Osteocyte (in vitro differentiated cells): ENCODE measurements around the gene ESRP2. TPM values are rescaled to one million over a fixed set of nuclear protein-coding genes. Genes with fewer than 3 reads are reported as not detected.

Experiments
- DNase-seq: peaks from one replicate; pipeline ENCODE4 v3.0.0; 2021; ENCODE audit warnings: mixed read lengths; ENCODE audit not compliant: unreplicated experiment; ENCODE audit errors: extremely low spot score
- H3K27ac Mint-ChIP-seq: one replicate; pipeline ENCODE4 v1.8.0; 2021; ENCODE audit warnings: mild to moderate bottlenecking, mixed read lengths; ENCODE audit not compliant: unreplicated experiment
- H3K27me3 Mint-ChIP-seq: one replicate; pipeline ENCODE4 v1.8.0; 2021; ENCODE audit warnings: mixed read lengths; ENCODE audit not compliant: unreplicated experiment
- H3K36me3 Mint-ChIP-seq: one replicate; pipeline ENCODE4 v1.8.0; 2021; ENCODE audit warnings: mixed read lengths; ENCODE audit not compliant: unreplicated experiment
- H3K4me1 Mint-ChIP-seq: one replicate; pipeline ENCODE4 v1.8.0; 2021; ENCODE audit warnings: mixed read lengths; ENCODE audit not compliant: unreplicated experiment
- H3K4me3 Mint-ChIP-seq: one replicate; pipeline ENCODE4 v1.8.0; 2021; ENCODE audit warnings: mild to moderate bottlenecking, moderate library complexity, mixed read lengths; ENCODE audit not compliant: unreplicated experiment
- H3K9me3 Mint-ChIP-seq: one replicate; pipeline ENCODE4 v1.8.0; 2021; ENCODE audit warnings: mixed read lengths; ENCODE audit not compliant: unreplicated experiment
- total RNA-seq: library from RNA; stranded (reverse); gene quantifications from 2 replicates; pipeline ENCODE4 v1.2.1, GENCODE V29; 2021
- TF ChIP-seq, protein P1 (sequence below): fragments of 200-600 bp; sonication (generic); IDR thresholded peaks from 2 replicates; pipeline ENCODE4 v1.5.0; 2021; ENCODE audit warnings: antibody characterized with exemption, mild to moderate bottlenecking, moderate library complexity

Gene ESRP2
- total RNA-seq, 1 donor from 2014 or later: 0.24 TPM

- Mint-ChIP-seq H3K4me1 (peaks cover 27% of the 10 kb centered on the region), H3K9me3 (no peaks in the 10 kb centered on the region), H3K36me3 (peaks cover 6% of the 10 kb centered on the region), H3K27me3 (no peaks in the 10 kb centered on the region), H3K27ac (peak overlapping the region; percentile 57), H3K4me3 (no peak overlapping the region)
- TF ChIP-seq, protein P1, sequence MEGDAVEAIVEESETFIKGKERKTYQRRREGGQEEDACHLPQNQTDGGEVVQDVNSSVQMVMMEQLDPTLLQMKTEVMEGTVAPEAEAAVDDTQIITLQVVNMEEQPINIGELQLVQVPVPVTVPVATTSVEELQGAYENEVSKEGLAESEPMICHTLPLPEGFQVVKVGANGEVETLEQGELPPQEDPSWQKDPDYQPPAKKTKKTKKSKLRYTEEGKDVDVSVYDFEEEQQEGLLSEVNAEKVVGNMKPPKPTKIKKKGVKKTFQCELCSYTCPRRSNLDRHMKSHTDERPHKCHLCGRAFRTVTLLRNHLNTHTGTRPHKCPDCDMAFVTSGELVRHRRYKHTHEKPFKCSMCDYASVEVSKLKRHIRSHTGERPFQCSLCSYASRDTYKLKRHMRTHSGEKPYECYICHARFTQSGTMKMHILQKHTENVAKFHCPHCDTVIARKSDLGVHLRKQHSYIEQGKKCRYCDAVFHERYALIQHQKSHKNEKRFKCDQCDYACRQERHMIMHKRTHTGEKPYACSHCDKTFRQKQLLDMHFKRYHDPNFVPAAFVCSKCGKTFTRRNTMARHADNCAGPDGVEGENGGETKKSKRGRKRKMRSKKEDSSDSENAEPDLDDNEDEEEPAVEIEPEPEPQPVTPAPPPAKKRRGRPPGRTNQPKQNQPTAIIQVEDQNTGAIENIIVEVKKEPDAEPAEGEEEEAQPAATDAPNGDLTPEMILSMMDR: no peak
- no peak for DNase-seq
Observed at GRCh38 chr16:68269793-68270192, 33.9 kb upstream of the ESRP2 start.

DNA sequence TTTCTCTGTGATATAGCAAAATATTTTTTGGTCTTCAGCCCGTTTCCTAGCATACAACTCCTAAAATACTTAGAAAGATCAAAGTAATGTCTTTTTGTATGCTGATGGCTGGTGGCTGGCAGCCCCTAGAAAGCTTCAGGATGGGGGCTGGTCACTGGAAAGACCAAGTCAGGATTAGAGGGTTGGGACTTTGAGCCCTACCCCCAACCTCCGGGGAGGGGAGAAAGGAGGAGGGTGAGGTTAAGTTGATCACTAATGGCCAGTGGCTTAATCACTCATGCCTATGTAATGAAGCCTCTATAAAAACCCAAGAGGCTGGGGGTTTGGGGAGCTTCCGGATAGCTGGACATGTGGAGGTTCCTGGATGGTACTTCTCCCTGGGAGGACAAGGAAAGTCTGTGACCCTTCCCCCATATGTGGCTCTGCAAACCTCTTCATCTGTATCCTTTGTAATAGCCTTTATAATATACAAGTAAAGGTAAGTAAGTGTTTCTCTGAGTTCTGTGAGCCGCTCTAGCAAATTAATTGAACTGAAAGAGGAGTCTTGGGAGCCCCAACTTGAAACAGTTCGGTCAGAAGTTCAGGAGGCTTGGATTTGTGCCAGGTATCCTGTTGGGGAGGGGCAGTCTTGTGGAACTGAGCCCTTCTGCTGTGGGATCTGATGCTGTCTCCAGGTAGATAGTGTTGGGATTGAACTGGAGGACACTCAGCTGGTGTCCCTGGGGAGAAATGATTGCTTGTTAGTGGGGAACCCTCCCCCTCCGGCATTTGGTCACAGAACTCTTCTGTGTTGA, 31.9 kb upstream of the ESRP2 start:
- no peaks in the 10 kb centered on the region for H3K27me3 Mint-ChIP-seq
- DNase-seq: no peak
- H3K36me3 Mint-ChIP-seq: peaks cover 4% of the 10 kb centered on the region
- H3K4me1 Mint-ChIP-seq: peaks cover 33% of the 10 kb centered on the region
- no peak overlapping the region for H3K4me3 Mint-ChIP-seq
- TF ChIP-seq, protein P1: no peak
- H3K9me3 Mint-ChIP-seq: no peaks in the 10 kb centered on the region
- peak overlapping the region; percentile 57 for H3K27ac Mint-ChIP-seq

GRCh38 chr16:68265078-68265920, 29.4 kb upstream of the ESRP2 start:
- Mint-ChIP-seq H3K4me1 (peaks cover 30% of the 10 kb centered on the region), H3K36me3 (peaks cover 1% of the 10 kb centered on the region), H3K4me3 (peak overlapping the region; percentile 96), H3K27me3 (no peaks in the 10 kb centered on the region), H3K9me3 (no peaks in the 10 kb centered on the region), H3K27ac (peak overlapping the region; percentile 98)
- no peak for DNase-seq
- TF ChIP-seq, protein P1: no peak

- no peaks in the 10 kb centered on the region for H3K9me3 Mint-ChIP-seq
- H3K27ac Mint-ChIP-seq: peak within 1 kb of the TSS; percentile 99
- H3K4me1 Mint-ChIP-seq: peaks cover 29% of the 10 kb centered on the region
- peak; percentile 91 for DNase-seq
- no peaks in the 10 kb centered on the region for H3K27me3 Mint-ChIP-seq
- TF ChIP-seq, protein P1: peak; percentile 82
- H3K4me3 Mint-ChIP-seq: peak within 1 kb of the TSS; percentile 96
- H3K36me3 Mint-ChIP-seq: peaks cover 4% of the 10 kb centered on the region
Observed at GRCh38 chr16:68264128-68265077, 28.5 kb upstream of the ESRP2 start, which contains the start of gene SLC7A6. Gene SLC7A6, plus strand, starts transcription at chr16:68264526. Its CDS starts 10,201 bp downstream, at chr16:68274727.
